GM21723 (cell line): ENCODE results near the gene PLD1.
"Not testable (repeated sequence)": the region's sequence is repeated elsewhere in the genome, so short reads cannot be mapped to it uniquely, and the experiment has no call there.

Source experiments
- ATAC-seq: cut with Tn5 transposase; IDR thresholded peaks from one replicate; pipeline ENCODE4 v1.9.1; 2021; ENCODE audit warnings: mild to moderate bottlenecking, moderate library complexity; ENCODE audit not compliant: unreplicated experiment

Gene PLD1

DNA sequence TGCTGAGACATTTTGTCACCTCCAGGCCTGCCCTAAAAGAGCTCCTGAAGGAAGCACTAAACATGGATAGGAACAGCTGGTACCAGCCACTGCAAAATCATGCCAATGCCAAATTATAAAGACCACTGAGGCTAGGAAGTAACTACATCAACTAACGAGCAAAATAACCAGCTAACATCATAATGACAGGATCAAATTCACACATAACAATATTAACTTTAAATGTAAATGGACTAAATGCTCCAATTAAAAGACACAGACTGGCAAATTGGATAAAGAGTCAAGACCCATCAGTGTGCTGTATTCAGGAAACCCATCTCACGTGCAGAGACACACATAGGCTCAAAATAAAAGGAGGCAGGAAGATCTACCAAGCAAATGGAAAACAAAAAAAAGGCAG lies 183.5 kb downstream of the PLD1 start:
- ATAC-seq, result not testable (repeated sequence)

DNA sequence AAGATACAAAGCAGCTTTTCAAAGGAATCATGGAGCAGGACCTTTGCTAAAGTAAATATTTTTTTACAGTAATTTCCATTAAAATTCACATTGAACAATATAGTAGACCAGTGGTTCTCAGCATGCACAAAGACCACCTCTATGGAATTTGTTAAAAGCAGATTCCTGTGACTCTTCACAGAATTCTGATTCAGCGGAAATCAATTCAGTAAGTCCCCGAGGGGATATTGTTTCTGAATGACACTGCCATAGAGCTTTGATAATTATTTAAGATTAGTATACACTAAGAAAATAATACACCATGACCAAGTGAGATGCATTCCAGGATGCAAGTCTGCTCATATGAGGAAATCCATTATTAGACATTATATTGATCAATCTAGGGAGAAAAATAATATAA lies 188.2 kb downstream of the PLD1 start:
- no peak for ATAC-seq

GRCh38 chr3:171620825-171621434 lies 189.4 kb downstream of the PLD1 start:
- ATAC-seq, result no peak

GRCh38 chr3:171616798-171617197 lies 193.5 kb downstream of the PLD1 start:
- ATAC-seq, result no peak

- ATAC-seq, result no peak
Measured at GRCh38 chr3:171615686-171616085, 194.6 kb downstream of the PLD1 start.

DNA sequence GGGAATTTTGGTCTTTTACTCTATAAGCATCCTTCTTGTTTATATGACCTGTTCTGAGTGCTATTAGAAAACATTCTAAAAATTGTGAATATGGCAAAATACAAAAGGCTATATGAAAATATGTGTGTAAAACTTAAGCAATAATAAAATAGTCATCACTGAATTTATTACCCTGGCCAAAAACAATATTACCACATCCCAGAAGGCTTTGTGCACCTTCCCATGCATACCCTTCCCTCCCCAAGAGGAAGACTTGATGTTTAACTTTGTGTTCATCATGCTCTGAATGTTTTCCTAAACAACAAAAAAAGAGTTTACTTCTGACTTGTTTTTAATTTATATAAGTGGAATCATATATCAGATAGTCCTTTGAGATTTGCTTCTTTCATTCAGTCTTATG lies 195.0 kb downstream of the PLD1 start:
- no peak for ATAC-seq

GRCh38 chr3:171614318-171614921 lies 195.9 kb downstream of the PLD1 start:
- peak; percentile 61 for ATAC-seq

GRCh38 chr3:171607452-171607851 lies 202.8 kb downstream of the PLD1 start:
- no peak for ATAC-seq

GRCh38 chr3:171606151-171606751 lies 204.0 kb downstream of the PLD1 start:
- no peak for ATAC-seq

GRCh38 chr3:171604370-171604769 lies 205.9 kb downstream of the PLD1 start:
- no peak for ATAC-seq

DNA sequence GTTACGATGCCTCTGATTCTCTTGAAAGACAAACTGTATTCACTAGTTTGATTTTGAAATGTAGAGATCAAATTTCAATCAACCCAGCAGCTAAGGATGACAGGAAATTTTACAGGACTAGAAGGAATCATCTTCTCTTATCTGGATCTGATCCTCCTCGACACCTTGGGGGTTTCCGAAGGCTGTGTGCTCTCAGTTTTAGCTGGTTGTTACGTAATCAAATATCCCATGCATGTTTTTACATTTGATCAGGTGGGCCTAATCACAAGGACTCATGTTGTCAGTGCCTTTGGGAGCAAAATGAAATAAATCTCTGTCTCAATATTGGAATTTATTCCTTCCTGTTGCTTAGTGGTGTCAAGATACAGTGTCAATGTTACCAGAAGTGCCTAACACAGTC lies 208.2 kb downstream of the PLD1 start:
- no peak for ATAC-seq

DNA sequence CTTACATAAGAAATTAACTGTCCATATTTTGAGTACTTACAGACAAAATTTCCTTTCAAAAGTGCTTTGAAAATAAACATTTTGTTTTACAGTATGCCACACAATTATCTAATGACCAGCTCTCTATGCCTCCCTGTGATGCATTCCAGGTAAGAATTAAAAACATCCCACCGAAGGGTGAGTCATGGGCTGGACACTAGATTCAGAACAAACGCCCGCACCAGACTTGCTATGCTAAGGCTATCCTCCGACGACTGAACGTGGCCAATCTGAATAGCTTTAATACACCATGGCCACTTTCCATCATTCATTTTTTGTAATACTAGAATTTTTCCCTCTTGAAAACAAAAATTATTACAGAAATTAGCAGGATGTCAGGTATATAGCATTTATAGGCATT lies 210.3 kb downstream of the PLD1 start:
- ATAC-seq, result no peak

GRCh38 chr3:171598990-171599389 lies 211.3 kb downstream of the PLD1 start:
- ATAC-seq, result no peak

- ATAC-seq, result no peak
Measured at GRCh38 chr3:171592786-171593185, 217.5 kb downstream of the PLD1 start.

DNA sequence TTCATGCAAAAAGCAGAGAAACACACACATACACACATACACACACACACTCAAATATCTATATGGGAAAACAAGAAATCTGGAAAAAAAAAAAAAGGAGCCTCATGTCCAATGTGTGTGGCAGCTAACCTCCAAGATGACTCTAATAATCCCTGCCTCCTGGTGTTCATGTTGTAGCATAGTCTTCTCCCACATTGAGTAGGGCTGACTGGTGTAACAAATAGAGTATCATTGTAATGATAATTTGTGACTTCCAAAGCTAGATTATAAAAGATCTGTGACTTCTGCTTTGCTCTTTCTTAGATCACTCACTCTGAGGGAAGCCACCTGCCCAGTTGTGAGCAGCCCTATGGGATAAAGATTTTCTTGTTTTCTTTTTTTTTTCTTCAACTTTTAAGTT lies 219.2 kb downstream of the PLD1 start:
- ATAC-seq, result no peak

GRCh38 chr3:171586274-171586673 lies 224.0 kb downstream of the PLD1 start:
- no peak for ATAC-seq

DNA sequence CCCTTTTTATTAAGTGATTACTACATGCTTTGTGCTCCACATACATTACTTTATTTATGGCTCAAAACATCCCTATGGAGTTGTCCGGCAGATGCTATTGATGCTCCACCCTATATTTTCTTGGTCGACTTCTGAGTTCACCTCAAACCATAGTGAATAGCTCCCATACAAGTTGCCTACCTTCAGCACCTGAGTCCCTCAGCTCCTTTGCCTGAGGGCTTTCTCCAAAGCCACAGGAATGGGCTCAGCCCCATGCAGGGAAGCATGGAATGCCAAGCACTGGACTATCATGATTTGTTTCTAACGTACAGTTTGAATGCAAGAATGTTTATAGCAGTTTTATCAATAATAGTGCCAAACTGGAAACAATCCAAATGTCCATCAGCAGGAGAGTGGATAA lies 225.2 kb downstream of the PLD1 start:
- no peak for ATAC-seq

GRCh38 chr3:171584100-171584499 lies 226.2 kb downstream of the PLD1 start:
- ATAC-seq, result no peak

GRCh38 chr3:171574556-171575240 lies 235.6 kb downstream of the PLD1 start:
- no peak for ATAC-seq

- ATAC-seq, result no peak
Measured at GRCh38 chr3:171569571-171570132, 240.6 kb downstream of the PLD1 start.

- ATAC-seq, result no peak
Measured at GRCh38 chr3:171568766-171569165, 241.5 kb downstream of the PLD1 start.
